Activated CD8-positive, alpha-beta memory T cell treated with anti-CD3 and anti-CD28 coated beads for 4 hours (primary cell): ENCODE data around the gene WASF1.
"Not testable (repeated sequence)": the region's sequence is repeated elsewhere in the genome, so short reads cannot be mapped to it uniquely, and the experiment has no call there.

Experiments
- DNase-seq, 2 donors: peaks; one replicate each; pipeline ENCODE4 v3.0.0-alpha.2; 2020; ENCODE audit warnings: low read depth in 2 of 2

The WASF1 gene

DNA sequence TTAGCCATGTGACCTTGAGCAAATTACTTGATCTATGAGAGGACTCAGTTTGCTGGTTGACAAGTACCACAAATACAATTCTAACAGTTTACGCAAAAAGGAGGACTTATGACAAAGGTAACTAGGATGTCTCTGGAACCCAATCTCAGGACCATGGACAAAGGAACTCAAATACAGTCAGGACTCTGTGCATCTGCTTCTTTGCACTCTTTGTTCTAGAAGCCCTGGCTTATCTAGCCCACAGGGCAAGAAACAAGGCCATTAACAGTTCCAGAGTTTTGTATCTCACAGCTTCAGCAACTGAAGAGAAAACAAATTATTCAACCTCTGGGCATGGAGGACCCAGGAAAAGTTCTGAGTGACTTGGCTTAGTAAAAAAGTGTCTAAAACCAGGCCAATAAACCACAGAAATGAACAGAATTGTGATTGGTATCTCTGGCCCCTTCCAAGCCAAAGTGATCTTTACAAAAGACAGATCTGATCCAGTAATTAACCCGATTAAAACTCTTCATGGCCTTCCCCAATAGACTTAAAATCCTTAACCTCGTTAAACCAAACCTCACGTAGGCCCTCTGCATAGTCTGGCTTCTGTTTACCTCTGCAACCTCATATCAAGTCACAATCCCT lies 5.9 kb downstream of the WASF1 start:
- no peak for DNase-seq

DNA sequence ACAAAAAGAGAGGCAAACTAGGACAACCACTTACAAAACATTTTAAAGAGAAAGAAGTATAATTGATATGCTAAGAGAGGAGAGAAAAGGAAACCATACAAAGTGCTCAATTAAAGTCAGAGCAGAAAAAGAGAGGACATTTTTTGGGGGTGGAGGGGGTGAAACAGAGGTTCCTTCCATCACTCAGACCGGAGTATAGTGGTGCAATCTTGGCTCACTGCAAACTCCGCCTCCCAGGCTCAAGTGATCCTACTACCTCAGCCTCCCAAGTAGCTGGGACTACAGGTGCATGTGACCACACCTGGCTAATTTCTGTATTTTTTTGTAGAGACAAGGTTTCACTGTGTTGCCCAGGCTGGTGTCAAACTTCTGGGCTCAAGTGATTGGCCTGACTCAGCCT lies 9.4 kb downstream of the WASF1 start:
- DNase-seq: no peak

- no peak for DNase-seq
These were observed 21.0 kb downstream of the WASF1 start for GRCh38 chr6:110158479-110158878.

- no peak for DNase-seq
These were observed 31.6 kb downstream of the WASF1 start for GRCh38 chr6:110147870-110148269.

GRCh38 chr6:110140650-110141049 lies 38.8 kb downstream of the WASF1 start:
- DNase-seq: no peak

GRCh38 chr6:110139052-110139451 lies 40.4 kb downstream of the WASF1 start:
- DNase-seq: no peak

- no peak for DNase-seq
These were observed 41.3 kb downstream of the WASF1 start for GRCh38 chr6:110137924-110138887.

DNA sequence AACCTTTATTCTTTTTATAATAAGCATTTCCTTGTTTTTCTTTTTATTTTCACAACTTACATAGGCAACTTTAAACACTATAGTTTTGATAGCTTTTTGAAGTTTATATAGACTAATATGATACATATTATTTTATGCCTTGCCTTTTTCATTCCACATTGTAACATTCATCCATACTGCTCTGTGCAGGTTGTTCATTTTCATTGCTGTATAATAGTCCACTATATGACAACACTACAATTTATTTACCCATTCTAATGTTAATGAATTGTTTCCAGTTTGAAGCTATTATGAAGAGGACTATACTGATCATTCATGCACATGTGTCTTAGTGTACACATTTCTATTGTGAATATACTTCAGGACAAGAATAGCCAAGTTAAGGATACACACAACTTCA lies 49.1 kb downstream of the WASF1 start:
- no peak for DNase-seq

DNA sequence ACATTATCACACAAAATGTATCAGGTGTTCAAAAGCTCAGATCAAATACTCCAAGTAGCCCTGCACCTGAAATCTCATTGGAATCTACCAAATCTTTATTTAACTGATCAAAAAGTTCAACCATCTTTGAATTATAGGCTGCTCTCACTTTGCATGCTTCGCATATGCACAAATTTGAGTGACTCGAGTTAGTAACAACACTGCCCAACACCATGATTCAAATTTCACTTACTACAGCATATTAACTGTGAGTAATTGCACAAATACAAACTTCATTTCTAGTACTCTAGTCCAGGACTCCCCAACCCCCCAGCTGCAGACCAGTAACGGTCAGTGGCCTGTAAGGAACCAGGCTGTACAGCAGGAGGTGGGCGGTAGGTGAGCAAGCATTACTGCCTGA lies 51.1 kb downstream of the WASF1 start:
- no peak for DNase-seq

DNA sequence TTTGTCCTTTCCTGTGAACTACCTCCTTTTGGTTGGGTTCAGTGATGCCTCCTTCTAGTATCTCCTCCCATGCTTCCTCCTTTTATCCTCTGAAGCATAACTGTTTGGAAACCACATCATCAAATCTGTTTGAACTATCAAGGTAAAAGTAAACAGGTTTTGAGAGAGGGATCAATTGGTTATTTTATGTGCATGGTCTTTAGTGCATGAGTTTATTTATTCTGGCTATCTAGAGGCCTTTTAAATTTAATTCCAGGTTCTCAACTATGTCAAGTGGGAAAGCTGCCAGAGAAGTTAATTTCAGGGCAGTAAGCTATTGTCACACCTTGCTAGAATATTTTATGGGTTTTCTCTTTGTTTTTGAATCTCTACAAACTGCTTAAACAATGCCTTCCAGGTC lies 54.1 kb downstream of the WASF1 start:
- no peak for DNase-seq

- DNase-seq: not testable (repeated sequence)
These were observed 57.8 kb downstream of the WASF1 start for GRCh38 chr6:110121655-110122054.

GRCh38 chr6:110116258-110116657 lies 63.2 kb downstream of the WASF1 start:
- no peak for DNase-seq

GRCh38 chr6:110114004-110114403 lies 65.5 kb downstream of the WASF1 start:
- DNase-seq: no peak

DNA sequence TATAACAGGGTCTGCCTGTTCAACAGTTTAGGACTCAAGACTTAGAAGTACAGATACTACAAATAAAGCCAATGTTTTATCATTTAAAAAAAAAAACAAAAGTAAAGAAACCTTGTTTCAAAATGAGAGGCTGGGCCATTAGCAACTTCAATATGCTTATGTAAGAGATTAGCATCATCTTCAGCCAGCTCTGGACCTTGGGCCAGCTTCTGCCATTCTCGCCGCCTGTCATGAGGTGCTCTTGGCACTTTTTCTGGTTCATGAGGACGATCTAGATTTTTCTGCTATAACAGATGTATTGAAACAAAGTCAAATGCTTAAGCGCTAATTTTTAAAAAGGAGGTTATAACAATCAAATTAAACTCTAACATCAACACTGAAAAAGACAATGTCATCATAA lies 74.2 kb downstream of the WASF1 start:
- no peak for DNase-seq

GRCh38 chr6:110103260-110103659 lies 76.2 kb downstream of the WASF1 start:
- DNase-seq: no peak

DNA sequence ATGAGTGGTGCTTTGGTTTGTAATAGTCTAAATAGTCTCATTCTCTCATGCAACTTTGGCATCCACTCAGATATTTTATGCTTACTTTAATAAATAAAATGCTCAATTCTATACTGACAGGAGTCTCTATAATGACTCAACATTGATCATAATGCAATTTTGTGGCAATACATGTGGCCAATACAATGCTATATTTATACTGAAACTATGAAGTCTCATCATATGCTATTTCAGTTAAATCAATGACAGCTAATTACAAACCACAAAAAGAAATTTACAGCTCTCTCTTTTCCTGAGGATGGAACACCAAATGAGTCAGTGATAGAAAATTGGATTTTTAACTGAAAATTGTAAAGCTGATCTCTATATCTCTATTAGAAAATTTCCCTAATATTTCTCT lies 77.1 kb downstream of the WASF1 start:
- no peak for DNase-seq

- no peak for DNase-seq
These were observed 77.6 kb downstream of the WASF1 start for GRCh38 chr6:110101885-110102284.

- no peak for DNase-seq
These were observed 80.9 kb downstream of the WASF1 start for GRCh38 chr6:110098511-110099116.

DNA sequence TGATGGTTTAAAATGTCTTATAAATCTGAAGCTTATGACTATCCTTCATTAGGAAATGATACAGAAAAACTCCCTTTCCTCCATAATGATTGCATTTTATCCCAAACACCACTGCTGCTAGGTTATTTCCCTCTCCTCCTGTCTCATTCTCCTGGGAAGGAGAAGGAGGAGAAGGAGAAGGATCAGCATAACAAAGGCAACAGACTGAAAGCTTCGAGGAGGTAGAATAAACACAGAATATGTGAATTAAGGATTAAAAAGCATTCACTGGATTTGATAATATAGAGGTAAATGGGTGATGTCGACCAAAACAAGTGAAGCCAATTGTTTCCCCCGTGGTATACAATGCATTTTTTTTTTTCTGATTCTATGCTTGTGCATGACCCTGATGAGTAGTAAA lies 82.0 kb downstream of the WASF1 start:
- DNase-seq: no peak

- DNase-seq: no peak
These were observed 83.5 kb downstream of the WASF1 start for GRCh38 chr6:110095935-110096334.

DNA sequence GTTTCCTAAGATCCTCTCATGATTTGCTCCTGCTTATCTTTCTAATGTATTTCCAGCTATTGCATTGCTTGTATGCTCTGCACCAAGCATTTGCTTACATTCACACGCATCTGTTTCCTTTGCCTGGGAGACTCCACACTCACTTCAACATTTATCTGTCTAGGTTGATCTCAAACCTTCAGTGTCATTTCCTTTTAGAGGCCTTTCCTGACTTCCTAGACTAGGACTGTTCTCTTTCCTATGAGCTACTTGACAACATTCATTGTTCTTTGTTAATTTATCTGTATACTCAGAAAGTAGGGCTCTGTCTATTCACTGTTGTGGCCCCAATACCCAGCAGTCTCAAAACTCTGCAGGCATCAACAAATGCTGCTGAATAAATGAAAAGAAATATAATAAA lies 84.4 kb downstream of the WASF1 start:
- DNase-seq: no peak

GRCh38 chr6:110093981-110094380 lies 85.5 kb downstream of the WASF1 start:
- DNase-seq: no peak

DNA sequence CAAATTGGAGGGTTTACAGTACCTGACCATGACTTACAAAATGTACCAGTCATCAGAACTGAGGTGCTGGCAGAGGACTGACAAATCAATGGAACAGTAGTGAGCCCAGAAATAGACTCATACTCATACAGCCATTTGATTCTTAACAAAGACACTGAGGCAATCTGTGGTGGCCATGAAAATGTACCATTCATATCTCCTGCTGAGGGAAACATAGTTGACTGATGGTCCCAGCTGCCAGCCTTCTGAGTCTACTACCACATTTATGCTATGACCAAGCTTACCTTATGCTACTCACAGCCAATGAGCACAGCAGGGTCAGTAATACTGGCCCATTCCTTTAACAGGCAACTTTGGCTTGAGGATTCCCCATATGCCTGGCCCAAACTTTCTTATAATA lies 88.6 kb downstream of the WASF1 start:
- no peak for DNase-seq
